ENCODE results near the gene JMJD6. TPM values are rescaled to one million over a fixed set of nuclear protein-coding genes. Genes with fewer than 3 reads are reported as not detected.

The JMJD6 gene
- total RNA-seq, result 10 to 100 TPM; 29.7 to 42.9 (median 41.7) TPM

DNA sequence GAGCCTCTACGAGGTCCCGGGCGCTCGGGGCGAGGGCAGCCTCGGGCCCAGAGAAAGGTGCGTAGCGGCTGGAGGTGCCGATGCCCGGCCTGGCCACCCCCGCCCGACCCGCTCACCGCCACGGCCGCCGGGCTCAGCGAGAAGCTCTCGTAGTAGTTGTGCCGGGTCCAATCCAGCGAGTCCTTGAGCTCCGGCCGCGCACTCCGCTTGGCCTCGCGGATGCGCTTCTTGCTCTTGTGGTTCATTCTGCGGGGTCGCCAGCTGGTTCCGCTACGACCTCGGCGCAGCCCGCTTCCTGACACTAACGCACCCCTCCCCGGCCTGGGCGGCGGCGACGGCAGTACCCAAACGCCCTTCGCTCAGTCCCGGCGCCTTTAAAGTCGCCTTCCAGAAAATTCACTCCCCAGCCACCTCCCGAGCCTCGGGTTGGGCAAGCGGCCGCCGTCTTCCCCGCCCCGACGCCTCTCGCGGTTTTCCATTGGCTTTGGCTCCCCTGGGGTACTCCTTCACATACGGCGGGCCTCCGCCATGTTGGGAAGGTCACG lies at the start of gene JMJD6:
TSS of gene JMJD6 (minus strand) at position 376 of the 545 bp plus-strand sequence. CDS start at position 245, 131 bp downstream.
- H3K27ac ChIP-seq, result peak within 1 kb of the TSS; percentile 98 to 100 (median 100)
- H3K9me3 ChIP-seq, result no peaks in the 10 kb centered on the region
- peaks cover 0 to 37% of the 10 kb centered on the region in 2 donors for H3K36me3 ChIP-seq
- peak; percentile 98 for DNase-seq
- intact Hi-C loops (cut with DNase I; ENCODE audit: low total_unique reads) (loop anchor here (1.0 to 10.0 kb wide), 2 partner anchors 11 to 942 kb away; partner anchors contain the start of genes SRSF2 and UNK), in situ Hi-C loops (cut with MboI; ENCODE audit: low sequenced_read_pairs in 4 of 4) (no loop called here)
- no peaks in the 10 kb centered on the region for H3K27me3 ChIP-seq
- H3K4me3 ChIP-seq, result peak within 1 kb of the TSS; percentile 83 to 99 (median 97)
- peaks cover 31 to 36% of the 10 kb centered on the region in 2 donors for H3K4me1 ChIP-seq
- peak; percentile 86 to 88 for ATAC-seq
- TF ChIP-seq, protein P1, sequence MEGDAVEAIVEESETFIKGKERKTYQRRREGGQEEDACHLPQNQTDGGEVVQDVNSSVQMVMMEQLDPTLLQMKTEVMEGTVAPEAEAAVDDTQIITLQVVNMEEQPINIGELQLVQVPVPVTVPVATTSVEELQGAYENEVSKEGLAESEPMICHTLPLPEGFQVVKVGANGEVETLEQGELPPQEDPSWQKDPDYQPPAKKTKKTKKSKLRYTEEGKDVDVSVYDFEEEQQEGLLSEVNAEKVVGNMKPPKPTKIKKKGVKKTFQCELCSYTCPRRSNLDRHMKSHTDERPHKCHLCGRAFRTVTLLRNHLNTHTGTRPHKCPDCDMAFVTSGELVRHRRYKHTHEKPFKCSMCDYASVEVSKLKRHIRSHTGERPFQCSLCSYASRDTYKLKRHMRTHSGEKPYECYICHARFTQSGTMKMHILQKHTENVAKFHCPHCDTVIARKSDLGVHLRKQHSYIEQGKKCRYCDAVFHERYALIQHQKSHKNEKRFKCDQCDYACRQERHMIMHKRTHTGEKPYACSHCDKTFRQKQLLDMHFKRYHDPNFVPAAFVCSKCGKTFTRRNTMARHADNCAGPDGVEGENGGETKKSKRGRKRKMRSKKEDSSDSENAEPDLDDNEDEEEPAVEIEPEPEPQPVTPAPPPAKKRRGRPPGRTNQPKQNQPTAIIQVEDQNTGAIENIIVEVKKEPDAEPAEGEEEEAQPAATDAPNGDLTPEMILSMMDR (IDR thresholded peaks at IDR 0.05 in 4 of 5, conservative IDR thresholded peaks at IDR 0.05 in 1 of 5), result no peak
- peak; percentile 86 to 97 for TF ChIP-seq POLR2A (IDR thresholded peaks at IDR 0.05)

- intact Hi-C loops (cut with DNase I; ENCODE audit: low total_unique reads), result no loop called here
- ATAC-seq, result no peak
- Histone ChIP-seq H3K4me3 (no peak overlapping the region), H3K27me3 (no peaks in the 10 kb centered on the region), H3K4me1 (no peaks in the 10 kb centered on the region), H3K36me3 (peaks cover 2 to 58% of the 10 kb centered on the region in 2 donors), H3K27ac (no peak overlapping the region), H3K9me3 (no peaks in the 10 kb centered on the region)
- no peak for DNase-seq
- in situ Hi-C loops (cut with MboI; ENCODE audit: low sequenced_read_pairs in 4 of 4), result no loop called here
- no peak for TF ChIP-seq POLR2A (IDR thresholded peaks at IDR 0.05)
- TF ChIP-seq, protein P1 (IDR thresholded peaks at IDR 0.05 in 4 of 5, conservative IDR thresholded peaks at IDR 0.05 in 1 of 5), result no peak
These were observed 48.7 kb upstream of the JMJD6 start for GRCh38 chr17:76775021-76775600.

DNA sequence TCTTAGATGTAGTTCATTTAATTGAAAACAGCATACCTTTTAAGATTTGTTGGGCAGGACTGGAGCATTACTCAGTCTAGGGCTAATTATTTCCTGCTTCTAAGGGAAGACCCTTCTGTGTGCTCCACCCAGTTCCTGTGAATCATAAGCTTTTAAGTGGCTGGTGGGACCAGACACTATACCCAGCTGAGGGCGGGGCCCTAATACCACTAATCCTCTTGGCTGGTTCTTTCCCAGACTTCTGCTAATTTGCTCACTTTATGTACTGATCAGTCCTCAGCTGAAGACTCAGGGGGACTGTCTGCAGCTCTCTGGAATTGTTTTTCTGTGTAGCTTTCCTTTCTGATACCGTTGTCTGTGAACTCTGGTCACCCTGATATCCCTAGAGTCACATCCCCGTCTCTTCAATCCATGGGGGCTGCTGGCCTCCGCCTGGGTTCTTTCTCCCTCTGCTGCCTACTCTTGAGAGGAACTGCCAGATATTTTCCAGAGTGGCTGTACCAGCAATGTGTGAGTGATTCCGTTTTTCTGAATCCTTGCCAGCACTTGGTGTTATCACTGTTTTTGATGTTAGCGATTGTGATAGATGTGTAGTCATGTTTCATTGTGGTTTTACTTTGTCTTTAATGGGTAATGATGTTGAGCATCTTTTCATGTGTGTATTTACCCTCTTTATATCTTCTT lies 46.6 kb upstream of the JMJD6 start:
- Histone ChIP-seq H3K9me3 (no peaks in the 10 kb centered on the region), H3K27me3 (no peaks in the 10 kb centered on the region), H3K27ac (peak overlapping the region in 1 of 4 donors; percentile 39), H3K4me1 (no peaks in the 10 kb centered on the region), H3K4me3 (no peak overlapping the region), H3K36me3 (peaks cover 0 to 65% of the 10 kb centered on the region in 2 donors)
- DNase-seq (no peak), ATAC-seq (peak in 1 of 2 donors; percentile 14)
- in situ Hi-C loops (cut with MboI; ENCODE audit: low sequenced_read_pairs in 4 of 4), result no loop called here
- no peak for TF ChIP-seq POLR2A (IDR thresholded peaks at IDR 0.05)
- TF ChIP-seq, protein P1 (IDR thresholded peaks at IDR 0.05 in 4 of 5, conservative IDR thresholded peaks at IDR 0.05 in 1 of 5), result no peak
- intact Hi-C loops (cut with DNase I; ENCODE audit: low total_unique reads), result no loop called here

- H3K36me3 ChIP-seq, result peaks cover 0 to 64% of the 10 kb centered on the region in 2 donors
- intact Hi-C loops (cut with DNase I; ENCODE audit: low total_unique reads), result no loop called here
- H3K4me3 ChIP-seq, result no peak overlapping the region
- no peak for ATAC-seq
- no peaks in the 10 kb centered on the region for H3K9me3 ChIP-seq
- DNase-seq, result no peak
- in situ Hi-C loops (cut with MboI; ENCODE audit: low sequenced_read_pairs in 4 of 4), result no loop called here
- no peaks in the 10 kb centered on the region for H3K27me3 ChIP-seq
- no peaks in the 10 kb centered on the region for H3K4me1 ChIP-seq
- no peak overlapping the region for H3K27ac ChIP-seq
- TF ChIP-seq, protein P1 (IDR thresholded peaks at IDR 0.05 in 4 of 5, conservative IDR thresholded peaks at IDR 0.05 in 1 of 5), result no peak
- no peak for TF ChIP-seq POLR2A (IDR thresholded peaks at IDR 0.05)
These were observed 32.2 kb upstream of the JMJD6 start for GRCh38 chr17:76758570-76758969.
